Endothelial cell (in vitro differentiated cells): ENCODE results near the gene ABLIM2. TPM values are rescaled to one million over a fixed set of nuclear protein-coding genes. Genes with fewer than 3 reads are reported as not detected.

ENCODE experiments used
- DNase-seq: peaks from one replicate; pipeline ENCODE4 v3.0.0; 2021; ENCODE audit warnings: low spot score
- H3K27ac Mint-ChIP-seq: one replicate; pipeline ENCODE4 v1.8.0; 2021; ENCODE audit warnings: mixed read lengths, inconsistent platforms; ENCODE audit not compliant: unreplicated experiment
- H3K27me3 Mint-ChIP-seq: one replicate; pipeline ENCODE4 v1.8.0; 2021; ENCODE audit warnings: mild to moderate bottlenecking, moderate library complexity, mixed read lengths, inconsistent platforms; ENCODE audit not compliant: unreplicated experiment
- H3K36me3 Mint-ChIP-seq: one replicate; pipeline ENCODE4 v1.8.0; 2021; ENCODE audit warnings: mild to moderate bottlenecking, low read depth, mixed read lengths, inconsistent platforms; ENCODE audit not compliant: unreplicated experiment
- H3K4me1 Mint-ChIP-seq: one replicate; pipeline ENCODE4 v1.8.0; 2021; ENCODE audit warnings: mild to moderate bottlenecking, mixed read lengths, inconsistent platforms; ENCODE audit not compliant: unreplicated experiment
- H3K4me3 Mint-ChIP-seq: one replicate; pipeline ENCODE4 v1.8.0; 2021; ENCODE audit warnings: mild to moderate bottlenecking, mixed read lengths, inconsistent platforms; ENCODE audit not compliant: unreplicated experiment
- H3K9me3 Mint-ChIP-seq: one replicate; pipeline ENCODE4 v1.8.0; 2021; ENCODE audit warnings: mixed read lengths, inconsistent platforms; ENCODE audit not compliant: unreplicated experiment
- total RNA-seq: library from RNA; stranded (reverse); fragmentation: NEBNext Ultra II Directional; extraction: Animal tissue kit (Norgen Biotek cat#: 25700); gene quantifications from one replicate; pipeline ENCODE4 v1.2.1, GENCODE V29; 2021; ENCODE audit not compliant: unreplicated experiment
- TF ChIP-seq, protein P1 (sequence below): fragments of 200-600 bp; sonication (generic); IDR thresholded peaks from one replicate; pipeline ENCODE4 v1.5.0; 2021; ENCODE audit warnings: antibody characterized with exemption; ENCODE audit not compliant: unreplicated experiment

Gene ABLIM2
- total RNA-seq, 1 donor from 2014 or later = 0.74 TPM

DNA sequence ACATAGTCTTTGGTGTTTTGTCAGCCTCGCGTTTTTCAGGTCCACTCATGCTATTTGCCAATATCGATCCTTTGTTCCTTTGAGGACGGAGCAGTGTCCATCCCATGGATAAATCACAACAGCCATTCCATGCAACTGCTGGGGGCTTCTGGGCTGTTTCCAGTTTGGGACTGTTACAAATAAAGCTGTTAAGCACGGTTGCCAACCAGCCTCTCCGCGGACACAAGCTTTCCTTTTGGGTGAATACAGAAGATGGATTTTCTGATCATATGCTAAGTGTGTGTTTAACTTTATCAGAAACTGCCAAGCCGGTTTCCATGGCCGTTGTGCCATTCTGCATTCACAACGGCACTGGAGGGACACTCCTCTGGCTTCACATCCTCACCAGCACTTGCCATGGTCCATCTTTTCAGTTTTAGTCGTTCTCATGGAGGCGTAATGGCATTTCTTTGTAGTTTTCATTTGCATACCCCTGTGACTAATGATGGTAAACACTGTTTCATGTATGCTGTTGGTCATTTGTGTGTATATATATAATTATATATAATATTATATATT is 67.8 kb downstream of the ABLIM2 start:
- TF ChIP-seq, protein P1, sequence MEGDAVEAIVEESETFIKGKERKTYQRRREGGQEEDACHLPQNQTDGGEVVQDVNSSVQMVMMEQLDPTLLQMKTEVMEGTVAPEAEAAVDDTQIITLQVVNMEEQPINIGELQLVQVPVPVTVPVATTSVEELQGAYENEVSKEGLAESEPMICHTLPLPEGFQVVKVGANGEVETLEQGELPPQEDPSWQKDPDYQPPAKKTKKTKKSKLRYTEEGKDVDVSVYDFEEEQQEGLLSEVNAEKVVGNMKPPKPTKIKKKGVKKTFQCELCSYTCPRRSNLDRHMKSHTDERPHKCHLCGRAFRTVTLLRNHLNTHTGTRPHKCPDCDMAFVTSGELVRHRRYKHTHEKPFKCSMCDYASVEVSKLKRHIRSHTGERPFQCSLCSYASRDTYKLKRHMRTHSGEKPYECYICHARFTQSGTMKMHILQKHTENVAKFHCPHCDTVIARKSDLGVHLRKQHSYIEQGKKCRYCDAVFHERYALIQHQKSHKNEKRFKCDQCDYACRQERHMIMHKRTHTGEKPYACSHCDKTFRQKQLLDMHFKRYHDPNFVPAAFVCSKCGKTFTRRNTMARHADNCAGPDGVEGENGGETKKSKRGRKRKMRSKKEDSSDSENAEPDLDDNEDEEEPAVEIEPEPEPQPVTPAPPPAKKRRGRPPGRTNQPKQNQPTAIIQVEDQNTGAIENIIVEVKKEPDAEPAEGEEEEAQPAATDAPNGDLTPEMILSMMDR = no peak
- Mint-ChIP-seq H3K27ac (no peak overlapping the region), H3K4me1 (peaks cover 7% of the 10 kb centered on the region), H3K27me3 (no peaks in the 10 kb centered on the region), H3K36me3 (peaks cover 10% of the 10 kb centered on the region), H3K9me3 (peaks cover 15% of the 10 kb centered on the region), H3K4me3 (no peak overlapping the region)
- no peak for DNase-seq

DNA sequence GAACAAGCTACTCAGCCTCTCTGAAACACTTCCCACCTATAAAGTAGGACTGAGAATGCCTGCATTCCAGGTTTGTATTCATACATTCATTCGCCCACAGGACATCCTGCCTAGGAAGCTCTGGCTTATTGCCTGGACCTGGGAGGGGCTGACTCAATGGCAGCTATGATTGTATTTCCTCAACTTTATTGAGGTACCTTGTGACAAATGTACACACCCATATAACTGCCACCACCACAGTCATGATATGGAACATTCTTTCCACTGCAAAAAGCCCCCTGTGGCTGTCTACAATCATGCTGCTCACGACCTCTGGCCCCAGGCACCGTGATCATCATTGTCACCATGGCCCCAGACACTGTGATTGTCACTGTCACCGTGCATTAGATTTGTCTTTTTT is 68.3 kb downstream of the ABLIM2 start:
- H3K4me1 Mint-ChIP-seq = peaks cover 7% of the 10 kb centered on the region
- H3K4me3 Mint-ChIP-seq = no peak overlapping the region
- no peak for DNase-seq
- H3K27ac Mint-ChIP-seq = no peak overlapping the region
- TF ChIP-seq, protein P1 = no peak
- H3K9me3 Mint-ChIP-seq = peaks cover 10% of the 10 kb centered on the region
- H3K36me3 Mint-ChIP-seq = peaks cover 10% of the 10 kb centered on the region
- H3K27me3 Mint-ChIP-seq = no peaks in the 10 kb centered on the region

DNA sequence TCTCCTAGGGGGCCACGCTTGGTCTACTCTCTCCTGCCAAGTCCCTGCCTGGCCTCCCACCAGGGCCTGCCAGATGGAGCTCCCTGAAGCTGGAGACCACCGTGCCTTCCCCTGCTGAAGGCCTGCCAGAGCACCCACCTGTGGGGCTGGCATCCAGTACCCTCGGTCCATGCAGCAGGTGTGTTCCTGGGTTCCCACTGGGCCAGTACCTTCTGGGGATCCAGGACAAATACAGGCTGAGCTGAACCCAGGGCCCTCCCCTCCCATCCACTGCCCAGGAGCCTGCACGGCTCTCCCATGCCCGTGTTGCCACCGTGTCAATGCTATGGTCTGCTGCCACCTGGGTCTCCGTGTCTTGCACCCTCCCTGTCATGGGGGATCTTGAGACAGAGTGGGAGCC is 68.8 kb downstream of the ABLIM2 start:
- Mint-ChIP-seq H3K9me3 (peaks cover 10% of the 10 kb centered on the region), H3K27me3 (no peaks in the 10 kb centered on the region), H3K4me3 (no peak overlapping the region), H3K27ac (no peak overlapping the region), H3K4me1 (peaks cover 7% of the 10 kb centered on the region), H3K36me3 (peaks cover 10% of the 10 kb centered on the region)
- no peak for DNase-seq
- TF ChIP-seq, protein P1 = no peak

DNA sequence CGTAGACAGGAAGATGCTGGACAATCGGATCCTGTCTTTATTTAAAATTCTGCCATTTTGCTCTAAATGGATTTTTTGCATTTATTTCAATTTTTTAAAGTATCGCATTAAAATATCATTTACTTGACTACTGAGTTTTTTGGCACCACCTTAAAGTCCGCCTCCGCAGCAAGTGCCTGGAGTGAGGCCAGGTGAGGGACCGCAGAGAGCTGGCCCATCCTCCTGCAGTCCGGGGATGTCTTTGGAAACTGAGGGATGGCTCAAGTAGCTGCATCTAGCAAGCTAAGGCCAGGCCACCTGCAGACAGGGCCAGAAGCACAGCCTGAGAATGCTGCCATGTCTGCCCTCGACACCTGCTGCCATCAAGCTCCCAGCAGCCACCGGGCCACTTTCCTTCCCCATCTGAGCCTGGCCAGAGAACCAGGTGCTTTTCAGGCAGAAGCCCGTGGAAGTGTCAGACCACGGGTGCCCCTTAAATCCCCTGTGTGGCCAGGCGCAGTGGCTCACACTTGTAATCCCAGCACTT is 69.6 kb downstream of the ABLIM2 start:
- TF ChIP-seq, protein P1 = no peak
- H3K27me3 Mint-ChIP-seq = peaks cover 3% of the 10 kb centered on the region
- H3K4me3 Mint-ChIP-seq = no peak overlapping the region
- H3K9me3 Mint-ChIP-seq = peaks cover 5% of the 10 kb centered on the region
- no peak for DNase-seq
- no peak overlapping the region for H3K27ac Mint-ChIP-seq
- H3K36me3 Mint-ChIP-seq = peaks cover 7% of the 10 kb centered on the region
- H3K4me1 Mint-ChIP-seq = peaks cover 7% of the 10 kb centered on the region

DNA sequence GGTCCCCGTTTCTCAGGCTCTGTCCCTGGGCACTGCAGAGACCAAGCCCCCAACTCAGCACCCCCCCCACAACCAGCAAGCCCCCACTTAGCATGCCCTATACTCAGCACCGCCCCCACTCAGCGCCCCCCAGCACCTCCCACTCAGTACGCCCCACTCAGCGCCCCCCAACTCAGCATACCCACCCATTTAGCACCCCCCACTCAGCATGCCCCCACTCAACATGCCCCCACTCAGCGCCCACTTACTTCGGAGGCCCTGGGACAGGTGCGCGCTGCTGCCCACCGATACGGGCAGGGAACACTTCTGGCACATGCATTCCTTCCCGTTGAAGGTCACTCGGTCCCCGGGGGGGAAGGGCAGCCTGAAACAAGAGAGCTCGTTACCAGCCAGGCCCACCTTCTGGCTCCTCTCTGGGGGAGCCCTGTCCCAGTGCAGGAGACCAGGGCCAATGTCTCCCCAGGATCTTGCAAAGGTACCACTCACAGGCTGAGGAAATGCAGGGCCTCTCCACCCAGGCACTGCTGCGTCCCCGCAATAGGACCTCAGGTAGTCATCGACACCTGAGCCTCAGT is 70.6 kb downstream of the ABLIM2 start:
- Mint-ChIP-seq H3K9me3 (no peaks in the 10 kb centered on the region), H3K36me3 (no peaks in the 10 kb centered on the region), H3K27me3 (peaks cover 3% of the 10 kb centered on the region), H3K4me1 (peaks cover 7% of the 10 kb centered on the region), H3K4me3 (no peak overlapping the region), H3K27ac (no peak overlapping the region)
- TF ChIP-seq, protein P1 = no peak
- no peak for DNase-seq
